Parathyroid adenoma (tissue), 2 donors: Measurements from ENCODE around the gene SPRING1.

Experiments used
- H2AFZ ChIP-seq: fragments of 300-600 bp; sonication (generic); one replicate; pipeline ENCODE4 v1.7.0; 2017; ENCODE audit warnings: antibody characterized with exemption, mild to moderate bottlenecking
- H3K27ac ChIP-seq: fragments of 300-600 bp; sonication (generic); one replicate; pipeline ENCODE4 v1.7.0; 2017
- H3K27me3 ChIP-seq: fragments of 300-600 bp; sonication (generic); one replicate; pipeline ENCODE4 v1.7.0; 2017; ENCODE audit warnings: low read length; ENCODE audit not compliant: control insufficient read depth, insufficient read depth
- H3K36me3 ChIP-seq: fragments of 300-600 bp; sonication (generic); one replicate; pipeline ENCODE4 v1.7.0; 2017; ENCODE audit warnings: low read length; ENCODE audit not compliant: control insufficient read depth, insufficient read depth
- H3K4me1 ChIP-seq: fragments of 300-600 bp; sonication (generic); one replicate; pipeline ENCODE4 v1.7.0; 2017; ENCODE audit warnings: control low read depth
- H3K4me2 ChIP-seq: fragments of 300-600 bp; sonication (generic); one replicate; pipeline ENCODE4 v1.7.0; 2017; ENCODE audit warnings: low read length
- H3K4me3 ChIP-seq: fragments of 300-600 bp; sonication (generic); one replicate; pipeline ENCODE4 v1.7.0; 2017; ENCODE audit warnings: low read depth, low read length
- H3K79me2 ChIP-seq: fragments of 300-600 bp; sonication (generic); one replicate; pipeline ENCODE4 v1.7.0; 2017; ENCODE audit warnings: control low read depth
- H3K9ac ChIP-seq: fragments of 300-600 bp; sonication (generic); one replicate; pipeline ENCODE4 v1.7.0; 2017; ENCODE audit warnings: mild to moderate bottlenecking
- H3K9me3 ChIP-seq: fragments of 300-600 bp; sonication (generic); one replicate; pipeline ENCODE4 v1.7.0; 2017; ENCODE audit warnings: low read length; ENCODE audit not compliant: control insufficient read depth
- CTCF ChIP-seq: fragments of 300-600 bp; sonication (generic); IDR thresholded peaks from one replicate; pipeline ENCODE4 v1.7.0; 2017; ENCODE audit warnings: antibody characterized with exemption, mild to moderate bottlenecking
- donor health status: primary hyperparathyroidism.

The SPRING1 gene

GRCh38 chr12:116710370-116711150 is 27.3 kb downstream of the SPRING1 start:
- Histone ChIP-seq H3K4me3 (no peak overlapping the region), H3K9me3 (no peaks in the 10 kb centered on the region), H3K4me2 (no peak overlapping the region), H3K79me2 (no peaks in the 10 kb centered on the region), H3K27ac (no peak overlapping the region), H3K36me3 (no peaks in the 10 kb centered on the region), H3K4me1 (peaks cover 5% of the 10 kb centered on the region), H3K27me3 (peaks cover 3% of the 10 kb centered on the region), H3K9ac (no peak overlapping the region), H2AFZ (no peak overlapping the region)
- no peak for TF ChIP-seq CTCF

- Histone ChIP-seq H3K4me2 (no peak overlapping the region), H3K36me3 (no peaks in the 10 kb centered on the region), H3K9ac (no peak overlapping the region), H3K27ac (no peak overlapping the region), H3K4me3 (no peak overlapping the region), H3K4me1 (peaks cover 5% of the 10 kb centered on the region), H3K27me3 (peaks cover 3% of the 10 kb centered on the region), H2AFZ (no peak overlapping the region), H3K9me3 (no peaks in the 10 kb centered on the region), H3K79me2 (no peaks in the 10 kb centered on the region)
- no peak for TF ChIP-seq CTCF
Measured at GRCh38 chr12:116709768-116710167, 28.1 kb downstream of the SPRING1 start.

- Histone ChIP-seq H3K79me2 (no peaks in the 10 kb centered on the region), H3K27ac (no peak overlapping the region), H3K27me3 (peaks cover 3% of the 10 kb centered on the region), H3K4me2 (no peak overlapping the region), H3K9ac (no peak overlapping the region), H3K9me3 (no peaks in the 10 kb centered on the region), H2AFZ (peak overlapping the region; percentile 48), H3K4me3 (no peak overlapping the region), H3K4me1 (peaks cover 5% of the 10 kb centered on the region), H3K36me3 (no peaks in the 10 kb centered on the region)
- peak; percentile 56 for TF ChIP-seq CTCF
Measured at GRCh38 chr12:116708826-116709756, 28.8 kb downstream of the SPRING1 start.

GRCh38 chr12:116707751-116708150 is 30.1 kb downstream of the SPRING1 start:
- no peaks in the 10 kb centered on the region for H3K9me3 ChIP-seq
- H3K9ac ChIP-seq: no peak overlapping the region
- no peak overlapping the region for H2AFZ ChIP-seq
- H3K4me2 ChIP-seq: no peak overlapping the region
- peaks cover 7% of the 10 kb centered on the region for H3K4me1 ChIP-seq
- H3K27ac ChIP-seq: no peak overlapping the region
- H3K27me3 ChIP-seq: peaks cover 3% of the 10 kb centered on the region
- H3K79me2 ChIP-seq: no peaks in the 10 kb centered on the region
- H3K4me3 ChIP-seq: no peak overlapping the region
- no peak for TF ChIP-seq CTCF
- no peaks in the 10 kb centered on the region for H3K36me3 ChIP-seq
